Neural cell (in vitro differentiated cells): ENCODE measurements around the gene LIMS1.

ENCODE experiments used
- EP300 ChIP-seq: fragments of 450-650 bp; conservative IDR thresholded peaks from 2 replicates; pipeline ENCODE4 v1.6.1; 2014; ENCODE audit warnings: antibody characterized with exemption, mild to moderate bottlenecking, moderate library complexity; ENCODE audit not compliant: poor library complexity, severe bottlenecking
- EZH2 ChIP-seq: fragments of 200-600, 300-800 bp; shearing (Covaris generic), sonication (generic); IDR thresholded peaks from 2 replicates; pipeline ENCODE4 v1.6.1; 2014; ENCODE audit warnings: antibody characterized with exemption, low read length, borderline replicate concordance, mild to moderate bottlenecking; ENCODE audit not compliant: insufficient read depth, poor library complexity, severe bottlenecking
- POLR2AphosphoS5 ChIP-seq: IDR thresholded peaks from 2 replicates; pipeline ENCODE4 v1.6.1; 2012
- RAD21 ChIP-seq: fragments of 450-650 bp; conservative IDR thresholded peaks from 2 replicates; pipeline ENCODE4 v1.6.1; 2014; ENCODE audit warnings: antibody characterized with exemption, mild to moderate bottlenecking, moderate library complexity
- REST ChIP-seq: IDR thresholded peaks from 2 replicates; pipeline ENCODE4 v1.6.1; 2012; ENCODE audit warnings: borderline replicate concordance
- SMC3 ChIP-seq: fragments of 450-650 bp; conservative IDR thresholded peaks from 2 replicates; pipeline ENCODE4 v1.6.1; 2014; ENCODE audit warnings: antibody characterized with exemption, mild to moderate bottlenecking, moderate library complexity; ENCODE audit not compliant: poor library complexity
- TAF1 ChIP-seq: IDR thresholded peaks from 2 replicates; pipeline ENCODE4 v1.6.1; 2012; ENCODE audit warnings: low read depth
- TF ChIP-seq, protein P1 (sequence below): fragments of 450-650 bp; IDR thresholded peaks from 2 replicates; pipeline ENCODE4 v1.5.1; 2014; ENCODE audit warnings: antibody characterized with exemption, mild to moderate bottlenecking, moderate library complexity; ENCODE audit not compliant: poor library complexity, severe bottlenecking

DNA sequence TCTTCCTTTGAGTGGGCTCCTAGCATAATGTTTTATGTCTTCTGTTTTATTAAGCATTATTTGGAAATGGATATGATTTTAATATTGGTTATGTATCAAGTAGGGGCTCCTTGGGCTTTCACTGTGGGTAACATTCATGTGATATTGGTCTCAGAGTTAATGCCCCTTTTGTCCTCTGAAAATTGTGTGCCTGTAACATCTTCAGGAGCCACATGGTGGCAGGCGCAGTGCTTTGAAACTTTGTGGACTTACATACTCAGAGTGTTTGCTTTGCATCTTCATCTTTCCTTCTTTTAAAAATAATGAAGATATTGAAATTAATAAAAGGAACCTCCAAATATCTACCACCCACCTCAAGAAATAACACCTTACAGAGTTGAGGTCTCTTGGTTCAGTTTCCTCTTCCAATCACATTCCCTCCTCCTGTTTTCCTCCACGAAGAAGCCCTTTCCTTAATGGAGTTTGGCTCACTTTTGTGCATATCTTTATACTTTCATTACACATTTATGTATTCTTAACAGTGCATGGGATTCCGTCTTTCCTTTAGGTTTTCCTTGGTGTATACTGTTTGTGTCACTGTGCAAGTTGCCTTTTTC is 73.5 kb downstream of the LIMS1 start:
- peak; percentile 71 for TF ChIP-seq SMC3
- TF ChIP-seq, protein P1, sequence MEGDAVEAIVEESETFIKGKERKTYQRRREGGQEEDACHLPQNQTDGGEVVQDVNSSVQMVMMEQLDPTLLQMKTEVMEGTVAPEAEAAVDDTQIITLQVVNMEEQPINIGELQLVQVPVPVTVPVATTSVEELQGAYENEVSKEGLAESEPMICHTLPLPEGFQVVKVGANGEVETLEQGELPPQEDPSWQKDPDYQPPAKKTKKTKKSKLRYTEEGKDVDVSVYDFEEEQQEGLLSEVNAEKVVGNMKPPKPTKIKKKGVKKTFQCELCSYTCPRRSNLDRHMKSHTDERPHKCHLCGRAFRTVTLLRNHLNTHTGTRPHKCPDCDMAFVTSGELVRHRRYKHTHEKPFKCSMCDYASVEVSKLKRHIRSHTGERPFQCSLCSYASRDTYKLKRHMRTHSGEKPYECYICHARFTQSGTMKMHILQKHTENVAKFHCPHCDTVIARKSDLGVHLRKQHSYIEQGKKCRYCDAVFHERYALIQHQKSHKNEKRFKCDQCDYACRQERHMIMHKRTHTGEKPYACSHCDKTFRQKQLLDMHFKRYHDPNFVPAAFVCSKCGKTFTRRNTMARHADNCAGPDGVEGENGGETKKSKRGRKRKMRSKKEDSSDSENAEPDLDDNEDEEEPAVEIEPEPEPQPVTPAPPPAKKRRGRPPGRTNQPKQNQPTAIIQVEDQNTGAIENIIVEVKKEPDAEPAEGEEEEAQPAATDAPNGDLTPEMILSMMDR = peak; percentile 66
- TF ChIP-seq TAF1 = no peak
- peak; percentile 68 for TF ChIP-seq RAD21
- TF ChIP-seq REST = no peak
- TF ChIP-seq POLR2AphosphoS5 = no peak
- no peak for TF ChIP-seq EZH2
- no peak for TF ChIP-seq EP300
